ENCODE results near the gene KXD1. TPM values are rescaled to one million over a fixed set of nuclear protein-coding genes. Genes with fewer than 3 reads are reported as not detected.

Gene KXD1
- total RNA-seq, 2 experiments from 2014 or later = 121 to 170 TPM

DNA sequence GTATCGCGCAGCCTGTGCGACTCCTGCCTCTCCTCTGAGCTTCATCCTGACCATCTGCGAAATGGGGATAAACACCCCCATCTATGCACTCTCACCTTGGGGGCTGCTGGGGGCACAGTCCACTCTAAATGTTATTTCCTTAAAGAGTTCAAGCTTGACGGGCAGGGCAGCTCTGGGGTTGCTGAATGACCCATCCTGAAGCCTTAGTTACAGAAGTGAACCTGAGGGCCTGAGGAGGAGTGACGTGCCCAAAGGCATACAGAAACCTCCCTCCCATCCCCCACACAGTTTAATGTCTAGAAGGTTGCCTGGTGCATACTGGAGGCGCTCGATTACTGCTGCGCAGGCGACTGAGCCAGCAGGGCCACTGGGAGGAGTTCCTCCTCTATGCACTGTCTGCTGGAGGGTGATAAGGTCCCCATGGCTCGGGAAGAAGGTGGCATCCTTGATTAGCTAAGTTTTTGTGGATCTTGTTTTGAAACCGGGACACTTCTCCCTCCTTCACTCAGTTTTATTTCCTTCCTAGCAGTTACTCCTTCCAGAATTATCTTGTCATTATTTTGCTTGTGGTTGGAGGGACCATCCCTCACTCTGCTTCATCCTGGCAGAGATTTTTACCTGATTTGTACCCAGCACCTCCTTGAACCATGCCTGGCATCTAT is 13.7 kb upstream of the KXD1 start:
- POLR2A ChIA-PET = interaction anchor here (0.6 to 1.4 kb wide), 4 partner anchors 13 to 63 kb away, joined by 3 to 6 read pairs (median 4); partner anchors contain the start of genes ELL and KXD1

DNA sequence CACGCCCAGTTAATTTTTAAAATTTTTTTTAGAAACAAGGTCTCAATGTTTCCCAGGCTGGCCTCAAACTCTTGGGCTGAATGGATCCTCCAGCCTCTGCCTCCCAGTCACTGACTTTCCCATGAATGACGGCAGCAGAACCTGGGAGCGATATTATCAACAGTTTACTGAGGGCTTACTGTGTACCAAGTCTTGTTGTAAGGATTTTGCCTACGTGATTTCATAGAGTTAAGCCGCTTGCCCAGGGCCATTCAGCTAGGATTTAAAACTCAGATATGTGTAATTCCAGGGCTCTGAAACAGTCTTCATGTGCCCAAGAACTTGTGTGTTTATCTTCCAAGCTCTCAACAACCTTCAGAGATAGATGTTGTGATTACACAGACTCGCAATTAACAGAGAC is 6.0 kb upstream of the KXD1 start:
- Mint-ChIP-seq H3K36me3 (ENCODE audit: low read depth) (no peaks in the 10 kb centered on the region), H3K27ac (no peak overlapping the region), H3K4me3 (no peak overlapping the region), H3K9me3 (ENCODE audit: low read depth) (no peaks in the 10 kb centered on the region), H3K4me1 (no peaks in the 10 kb centered on the region), H3K27me3 (no peaks in the 10 kb centered on the region)
- no peak for ATAC-seq
- intact Hi-C loops (cut with DNase I, micrococcal nuclease) = no loop called here
- POLR2A ChIA-PET = no interaction called here
- CTCF ChIA-PET = interaction anchor here (1.0 to 2.3 kb wide), 3 partner anchors 23 to 32 kb away, joined by 3 to 5 read pairs (median 3); no protein-coding TSS in a partner anchor
- no peak for DNase-seq

More for the DNA sequence above, 13.7 kb upstream of the KXD1 start:
- CTCF ChIA-PET = interaction anchor here (0.6 to 1.8 kb wide), 6 partner anchors 13 to 666 kb away, joined by 3 to 22 read pairs (median 4); partner anchors contain the start of genes KXD1, REX1BD and UBA52
- Mint-ChIP-seq H3K27ac (peak overlapping the region; percentile 98), H3K36me3 (ENCODE audit: low read depth) (peaks cover 14% of the 10 kb centered on the region), H3K4me3 (peak overlapping the region; percentile 88), H3K4me1 (peaks cover 25% of the 10 kb centered on the region), H3K27me3 (no peaks in the 10 kb centered on the region), H3K9me3 (ENCODE audit: low read depth) (no peaks in the 10 kb centered on the region)
- intact Hi-C loops (cut with DNase I, micrococcal nuclease) = loop anchor here (1.0 to 5.0 kb wide), 9 partner anchors 13 to 489 kb away; partner anchors contain the start of genes ELL (in 2 of the 2), KXD1 (in 2 of the 2), UBA52 (in 2 of the 2) and ARMC6 (in 1 of the 2)
- DNase-seq = peak; percentile 92
- ATAC-seq = peak; percentile 91

DNA sequence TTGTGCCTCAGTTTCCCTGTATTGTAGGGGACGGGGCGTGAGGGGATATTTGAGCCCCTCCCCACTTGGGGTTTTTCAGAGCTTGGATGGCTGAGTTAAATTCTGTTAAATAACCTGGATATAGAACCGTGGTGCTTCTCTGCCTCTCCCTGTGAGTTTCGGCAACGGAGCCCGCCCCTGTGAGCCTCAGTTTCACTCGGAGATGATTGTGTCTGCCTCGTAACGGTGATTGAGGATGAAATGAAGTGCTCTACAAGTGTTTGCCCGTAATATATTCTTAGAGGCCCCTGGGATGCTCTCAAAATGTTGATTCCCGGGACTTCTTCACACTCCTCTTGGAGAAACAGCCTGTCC is 509 bp downstream of the KXD1 start:
- ATAC-seq (no peak), DNase-seq (peak; percentile 32)
- no peaks in the 10 kb centered on the region for H3K9me3 Mint-ChIP-seq (ENCODE audit: low read depth)
- H3K27me3 Mint-ChIP-seq = no peaks in the 10 kb centered on the region
- CTCF ChIA-PET = interaction anchor here (0.9 to 4.6 kb wide), 8 partner anchors 13 to 107 kb away, joined by 3 to 22 read pairs (median 6); partner anchors contain the start of genes REX1BD and UBA52
- peaks cover 17% of the 10 kb centered on the region for H3K36me3 Mint-ChIP-seq (ENCODE audit: low read depth)
- peaks cover 20% of the 10 kb centered on the region for H3K4me1 Mint-ChIP-seq
- intact Hi-C loops (cut with DNase I, micrococcal nuclease) = no loop called here
- POLR2A ChIA-PET = interaction anchor here (0.6 to 2.4 kb wide), 6 partner anchors 13 to 358 kb away, joined by 3 to 23 read pairs (median 8); partner anchors contain the start of genes ELL, FKBP8, REX1BD and UBA52
- peak overlapping the region; percentile 91 for H3K4me3 Mint-ChIP-seq
- peak overlapping the region; percentile 92 for H3K27ac Mint-ChIP-seq

DNA sequence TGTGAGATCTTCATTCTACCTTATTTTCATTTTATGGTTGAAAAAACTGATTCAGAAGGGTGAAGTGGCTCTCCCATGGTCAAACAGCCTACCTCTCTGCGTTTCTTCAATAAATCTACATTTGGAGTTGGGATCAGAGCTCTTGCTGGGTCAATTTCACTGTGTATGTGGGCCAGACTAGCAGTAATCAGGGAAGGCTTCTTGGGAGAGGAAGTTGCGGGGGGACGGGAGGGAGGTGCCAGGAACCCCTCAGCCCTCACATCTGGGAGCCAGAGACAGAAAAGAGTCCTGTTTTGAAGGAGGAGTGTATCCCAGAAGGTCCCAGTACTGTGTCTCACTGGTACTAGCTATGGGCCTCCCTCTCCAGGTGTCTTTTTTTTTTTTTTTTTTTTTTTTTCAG is 934 bp downstream of the KXD1 start:
- no peaks in the 10 kb centered on the region for H3K27me3 Mint-ChIP-seq
- H3K4me1 Mint-ChIP-seq = peaks cover 20% of the 10 kb centered on the region
- H3K9me3 Mint-ChIP-seq (ENCODE audit: low read depth) = no peaks in the 10 kb centered on the region
- H3K27ac Mint-ChIP-seq = peak overlapping the region; percentile 92
- DNase-seq = no peak
- H3K4me3 Mint-ChIP-seq = peak overlapping the region; percentile 91
- ATAC-seq = no peak
- peaks cover 19% of the 10 kb centered on the region for H3K36me3 Mint-ChIP-seq (ENCODE audit: low read depth)
- CTCF ChIA-PET = interaction anchor here (1.1 to 4.6 kb wide), 7 partner anchors 13 to 39 kb away, joined by 3 to 22 read pairs (median 6); partner anchors contain the start of genes REX1BD and UBA52
- intact Hi-C loops (cut with DNase I, micrococcal nuclease) = loop anchor here in 1 of 2 experiments (1.0 kb wide), 1 partner anchor 9 kb away; no protein-coding TSS in a partner anchor
- POLR2A ChIA-PET = interaction anchor here (0.6 to 2.4 kb wide), 5 partner anchors 13 to 357 kb away, joined by 3 to 23 read pairs (median 11); partner anchors contain the start of genes ELL, REX1BD and UBA52

DNA sequence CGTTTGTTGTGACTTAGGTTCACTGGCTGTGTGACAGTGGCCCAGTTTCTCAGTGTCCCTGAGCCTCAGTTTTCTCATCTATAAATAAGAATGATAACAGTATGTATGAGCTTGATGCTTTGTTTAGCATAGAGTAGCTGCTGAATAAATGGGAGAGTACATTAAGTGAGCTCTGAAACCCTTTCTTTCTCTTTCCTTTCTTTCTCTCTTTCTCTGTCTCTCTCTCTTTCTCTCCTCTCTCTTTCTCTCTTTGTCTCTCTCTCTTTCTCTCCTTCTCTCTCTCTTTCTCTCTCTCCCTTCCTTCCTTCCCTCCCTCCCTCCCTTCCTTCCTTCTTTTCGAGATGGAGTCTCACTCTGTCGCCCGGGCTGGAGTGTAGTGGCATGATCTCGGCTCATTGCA is 2.0 kb downstream of the KXD1 start:
- ChIA-PET CTCF (interaction anchor here (0.6 to 3.0 kb wide), 5 partner anchors 12 to 602 kb away, joined by 3 to 17 read pairs (median 3); partner anchors contain the start of genes REX1BD and UBA52), POLR2A (interaction anchor here (0.6 kb wide), 2 partner anchors 29 to 42 kb away, joined by 3 to 8 read pairs; partner anchors contain the start of gene REX1BD)
- intact Hi-C loops (cut with DNase I, micrococcal nuclease) = loop anchor here in 1 of 2 experiments (1.0 kb wide), 1 partner anchor 8 kb away; no protein-coding TSS in a partner anchor
- Mint-ChIP-seq H3K4me3 (peak overlapping the region; percentile 91), H3K9me3 (ENCODE audit: low read depth) (no peaks in the 10 kb centered on the region), H3K27ac (peak overlapping the region; percentile 92), H3K27me3 (no peaks in the 10 kb centered on the region), H3K36me3 (ENCODE audit: low read depth) (peaks cover 26% of the 10 kb centered on the region), H3K4me1 (peaks cover 20% of the 10 kb centered on the region)
- no peak for ATAC-seq
- DNase-seq = no peak

DNA sequence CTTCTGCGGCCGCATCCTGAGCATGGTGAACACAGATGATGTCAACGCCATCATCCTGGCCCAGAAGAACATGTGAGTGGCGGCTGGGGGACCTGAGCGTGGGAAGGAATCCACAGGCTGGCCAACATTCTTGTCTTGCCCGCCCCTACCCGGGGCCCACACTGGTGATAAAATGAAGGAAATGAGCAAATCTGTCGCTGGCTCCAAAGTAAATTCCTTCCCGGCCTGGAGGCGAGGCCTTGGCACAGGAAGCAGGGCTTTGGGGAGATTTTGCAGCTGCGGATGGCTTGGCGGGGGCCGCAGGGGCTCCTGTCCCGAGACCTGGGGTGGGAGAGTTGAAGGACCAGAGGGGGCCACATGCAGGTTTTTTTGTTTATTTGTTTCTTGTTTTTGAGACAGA is 4.4 kb downstream of the KXD1 start:
- H3K36me3 Mint-ChIP-seq (ENCODE audit: low read depth) = peaks cover 33% of the 10 kb centered on the region
- CTCF ChIA-PET = interaction anchor here (2.2 kb wide), 1 partner anchor 42 kb away, joined by 5 read pairs; no protein-coding TSS in a partner anchor
- no peaks in the 10 kb centered on the region for H3K9me3 Mint-ChIP-seq (ENCODE audit: low read depth)
- H3K27me3 Mint-ChIP-seq = no peaks in the 10 kb centered on the region
- intact Hi-C loops (cut with DNase I, micrococcal nuclease) = no loop called here
- ATAC-seq = no peak
- no peak overlapping the region for H3K27ac Mint-ChIP-seq
- no peak overlapping the region for H3K4me3 Mint-ChIP-seq
- POLR2A ChIA-PET = no interaction called here
- peaks cover 20% of the 10 kb centered on the region for H3K4me1 Mint-ChIP-seq
- DNase-seq = no peak

DNA sequence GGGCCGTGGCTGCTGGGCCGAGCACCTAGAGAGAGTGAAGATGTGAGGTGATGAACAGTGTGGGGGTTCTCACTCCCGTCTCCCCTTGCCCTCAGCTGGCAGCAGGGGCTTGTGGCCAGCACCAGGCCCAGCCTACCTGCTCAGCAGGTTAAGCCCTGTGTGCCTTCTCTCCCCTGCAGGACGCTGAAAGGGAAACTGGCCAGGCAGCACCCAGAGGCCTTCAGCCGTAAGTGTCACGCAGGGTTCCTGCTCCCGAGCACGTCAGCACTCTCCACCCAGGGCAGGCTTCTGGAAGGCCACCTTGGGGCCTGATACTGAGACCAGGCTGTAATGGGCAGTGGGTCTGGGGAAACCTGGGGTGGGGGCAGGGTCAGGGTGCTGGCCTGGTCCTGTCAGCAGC is 9.3 kb downstream of the KXD1 start:
- Mint-ChIP-seq H3K4me1 (peaks cover 3% of the 10 kb centered on the region), H3K36me3 (ENCODE audit: low read depth) (peaks cover 51% of the 10 kb centered on the region), H3K27ac (no peak overlapping the region), H3K9me3 (ENCODE audit: low read depth) (no peaks in the 10 kb centered on the region), H3K4me3 (no peak overlapping the region), H3K27me3 (no peaks in the 10 kb centered on the region)
- ChIA-PET POLR2A (no interaction called here), CTCF (no interaction called here)
- DNase-seq = no peak
- intact Hi-C loops (cut with DNase I, micrococcal nuclease) = loop anchor here in 1 of 2 experiments (1.0 kb wide), 1 partner anchor 8 kb away; no protein-coding TSS in a partner anchor
- ATAC-seq = no peak

DNA sequence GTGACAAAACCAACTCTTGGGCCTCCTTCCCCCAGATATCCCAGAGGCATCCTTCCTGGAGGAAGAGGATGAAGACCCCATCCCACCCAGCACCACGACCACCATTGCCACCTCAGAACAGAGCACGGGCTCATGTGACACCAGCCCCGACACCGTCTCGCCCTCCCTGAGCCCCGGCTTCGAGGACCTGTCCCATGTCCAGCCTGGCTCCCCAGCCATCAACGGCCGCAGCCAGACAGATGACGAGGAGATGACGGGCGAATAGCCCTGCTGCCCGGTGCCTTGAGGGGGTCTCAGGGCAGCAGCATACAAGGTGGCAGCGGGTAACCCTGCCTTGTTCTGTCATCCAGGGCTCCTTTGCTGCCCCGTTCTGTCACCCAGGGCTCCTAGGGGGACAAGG is 10.7 kb downstream of the KXD1 start:
- no peak for DNase-seq
- ChIA-PET POLR2A (interaction anchor here (0.6 kb wide), 2 partner anchors 46 to 273 kb away, joined by 4 to 5 read pairs; no protein-coding TSS in a partner anchor), CTCF (interaction anchor here (1.6 kb wide), 1 partner anchor 47 kb away, joined by 3 read pairs; no protein-coding TSS in a partner anchor)
- H3K4me1 Mint-ChIP-seq = peaks cover 14% of the 10 kb centered on the region
- intact Hi-C loops (cut with DNase I, micrococcal nuclease) = no loop called here
- H3K27me3 Mint-ChIP-seq = no peaks in the 10 kb centered on the region
- H3K27ac Mint-ChIP-seq = no peak overlapping the region
- peaks cover 57% of the 10 kb centered on the region for H3K36me3 Mint-ChIP-seq (ENCODE audit: low read depth)
- no peak overlapping the region for H3K4me3 Mint-ChIP-seq
- no peak for ATAC-seq
- no peaks in the 10 kb centered on the region for H3K9me3 Mint-ChIP-seq (ENCODE audit: low read depth)

DNA sequence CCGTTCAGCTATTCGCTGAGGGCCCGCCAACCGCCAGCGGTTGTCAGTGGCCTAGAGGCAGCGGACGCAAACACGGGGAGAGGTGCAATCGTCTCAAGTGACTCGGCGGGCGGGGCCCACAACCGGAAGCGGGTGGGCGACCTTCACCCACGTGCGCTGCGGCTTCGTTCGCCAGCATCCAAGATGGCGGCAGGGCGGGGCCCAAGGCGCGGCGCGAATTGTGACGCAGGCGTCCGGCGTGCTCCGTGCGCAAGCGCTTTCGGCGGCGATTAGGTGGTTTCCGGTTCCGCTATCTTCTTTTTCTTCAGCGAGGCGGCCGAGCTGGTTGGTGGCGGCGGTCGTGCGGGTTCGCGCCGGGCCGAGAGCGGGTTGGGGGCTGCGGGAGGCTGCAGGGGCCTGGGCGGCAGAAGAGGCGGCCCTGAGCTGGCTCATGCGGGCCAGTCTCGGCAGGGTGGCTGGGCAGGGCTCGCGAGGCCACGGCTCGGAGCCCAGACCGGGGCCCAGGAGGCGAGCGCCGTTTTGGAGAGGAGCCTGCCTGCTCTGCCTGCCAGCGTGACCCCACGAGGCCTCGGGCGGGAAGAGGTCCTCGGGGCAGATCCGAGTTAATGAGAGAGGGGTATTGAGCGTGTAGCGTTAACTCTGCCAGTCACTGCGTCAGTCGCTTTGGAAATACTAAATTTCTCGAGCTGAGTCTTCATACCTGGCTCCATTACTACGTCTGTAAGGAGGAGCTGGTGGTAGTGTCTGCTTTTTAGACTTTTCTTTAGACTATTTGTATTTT is 14.1 kb downstream of the KXD1 start, which contains the start of gene UBA52:
Gene UBA52 (plus strand): TSS at position 294 of the 781 bp plus-strand sequence. CDS start 1,444 bp downstream, outside the sequence.
- Mint-ChIP-seq H3K36me3 (ENCODE audit: low read depth) (peaks cover 73% of the 10 kb centered on the region), H3K4me3 (peak within 1 kb of the TSS; percentile 89), H3K27me3 (no peaks in the 10 kb centered on the region), H3K9me3 (ENCODE audit: low read depth) (no peaks in the 10 kb centered on the region), H3K4me1 (peaks cover 27% of the 10 kb centered on the region), H3K27ac (peak within 1 kb of the TSS; percentile 95)
- peak; percentile 94 for ATAC-seq
- CTCF ChIA-PET = interaction anchor here (0.6 to 2.9 kb wide), 14 partner anchors 11 to 1188 kb away, joined by 3 to 21 read pairs (median 4); partner anchors contain the start of genes ELL, KXD1 and REX1BD
- DNase-seq = peak; percentile 100
- POLR2A ChIA-PET = interaction anchor here (0.5 to 2.0 kb wide), 7 partner anchors 14 to 405 kb away, joined by 3 to 23 read pairs (median 4); partner anchors contain the start of genes FKBP8, KXD1 and REX1BD
- intact Hi-C loops (cut with DNase I, micrococcal nuclease) = loop anchor here (1.0 to 5.0 kb wide), 12 partner anchors 14 to 816 kb away; partner anchors contain the start of genes COPE (in 2 of the 2), DDX49 (in 2 of the 2), ELL (in 2 of the 2) and KXD1 (in 2 of the 2)

DNA sequence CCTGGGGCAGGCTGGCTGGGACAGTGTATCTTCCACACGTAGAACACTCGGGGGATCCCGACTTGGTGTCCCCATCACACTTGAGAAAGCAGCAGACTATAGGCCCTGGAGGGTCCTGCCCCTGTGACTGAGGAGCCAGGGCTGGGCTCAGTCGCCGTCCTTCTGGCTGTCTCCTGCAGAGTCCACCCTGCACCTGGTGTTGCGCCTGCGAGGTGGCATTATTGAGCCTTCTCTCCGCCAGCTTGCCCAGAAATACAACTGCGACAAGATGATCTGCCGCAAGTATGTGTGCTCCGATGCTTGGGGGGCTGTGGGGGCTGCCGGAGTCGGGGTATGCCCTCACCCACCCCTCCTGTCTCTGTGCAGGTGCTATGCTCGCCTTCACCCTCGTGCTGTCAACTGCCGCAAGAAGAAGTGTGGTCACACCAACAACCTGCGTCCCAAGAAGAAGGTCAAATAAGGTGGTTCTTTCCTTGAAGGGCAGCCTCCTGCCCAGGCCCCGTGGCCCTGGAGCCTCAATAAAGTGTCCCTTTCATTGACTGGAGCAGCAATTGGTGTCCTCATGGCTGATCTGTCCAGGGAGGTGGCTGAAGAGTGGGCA is 17.1 kb downstream of the KXD1 start:
- POLR2A ChIA-PET = interaction anchor here (0.6 to 0.7 kb wide), 2 partner anchors 109 to 294 kb away, joined by 3 read pairs; no protein-coding TSS in a partner anchor
- H3K4me1 Mint-ChIP-seq = peaks cover 27% of the 10 kb centered on the region
- DNase-seq = no peak
- no peak overlapping the region for H3K27ac Mint-ChIP-seq
- ATAC-seq = no peak
- no peaks in the 10 kb centered on the region for H3K9me3 Mint-ChIP-seq (ENCODE audit: low read depth)
- intact Hi-C loops (cut with DNase I, micrococcal nuclease) = loop anchor here in 1 of 2 experiments (5.0 kb wide), 2 partner anchors 107 to 813 kb away; no protein-coding TSS in a partner anchor
- no peak overlapping the region for H3K4me3 Mint-ChIP-seq
- CTCF ChIA-PET = no interaction called here
- no peaks in the 10 kb centered on the region for H3K27me3 Mint-ChIP-seq
- H3K36me3 Mint-ChIP-seq (ENCODE audit: low read depth) = peaks cover 64% of the 10 kb centered on the region
